Lower leg skin (tissue), 4 donors: Measurements from ENCODE around the gene LLGL1. TPM values are rescaled to one million over a fixed set of nuclear protein-coding genes. Genes with fewer than 3 reads are reported as not detected.

Source experiments
- DNase-seq, 2 donors: peaks; one replicate each; pipeline ENCODE4 v3.0.0-alpha.2; 2019; ENCODE audit warnings: low spot score in 2 of 2
- H3K4me3 ChIP-seq: fragments of 200-600 bp; sonication (generic); 2 replicates; pipeline ENCODE4 v1.5.1; 2017; ENCODE audit warnings: mild to moderate bottlenecking, low read depth; ENCODE audit not compliant: poor library complexity, severe bottlenecking
- CTCF ChIP-seq, 3 donors: fragments of 450-650 bp; IDR thresholded peaks; one replicate each; pipeline ENCODE4 v1.5.1; 2016; ENCODE audit warnings: antibody characterized with exemption in 3 of 3, mild to moderate bottlenecking in 3 of 3, moderate library complexity in 2 of 3
- POLR2A ChIP-seq, 2 donors: fragments of 450-650 bp; IDR thresholded peaks; one replicate each; pipeline ENCODE4 v1.6.1; 2016 to 2017; ENCODE audit warnings: antibody characterized with exemption in 2 of 2, mild to moderate bottlenecking in 1 of 2, moderate library complexity in 1 of 2
- WGBS, 2 donors: methylation state at CpG; one replicate each; pipeline ENCODE4 v1.1.5; 2018; 5-methylcytosine and 5-hydroxymethylcytosine counted together
- intact Hi-C: fragments of 100-400 bp; cut with DNase I; formaldehyde crosslinking; loops from one replicate; pipeline ENCODE4 v1.15.0; 2023; ENCODE audit warnings: low total_unique reads
- total RNA-seq, 4 donors: library from RNA; depleted of rRNA; stranded (reverse); fragments of >200 nt; gene quantifications; one replicate each; pipeline ENCODE4 v1.1.0, GENCODE V29; 2016

LLGL1 gene
- total RNA-seq, 4 donors from 2014 or later: 24.5 to 32.7 (median 29.3) TPM

- intact Hi-C loops: no loop called here
- no peak overlapping the region for H3K4me3 ChIP-seq
- TF ChIP-seq POLR2A (IDR thresholded peaks at IDR 0.05) (no peak), CTCF (IDR thresholded peaks at IDR 0.05) (no peak)
- DNase-seq: no peak
- WGBS, 2 donors: 91 to 92% methylated on average over 25 to 30 of the region's 50 CpGs
Observed at GRCh38 chr17:18263885-18264682, 38.6 kb downstream of the LLGL1 start.

DNA sequence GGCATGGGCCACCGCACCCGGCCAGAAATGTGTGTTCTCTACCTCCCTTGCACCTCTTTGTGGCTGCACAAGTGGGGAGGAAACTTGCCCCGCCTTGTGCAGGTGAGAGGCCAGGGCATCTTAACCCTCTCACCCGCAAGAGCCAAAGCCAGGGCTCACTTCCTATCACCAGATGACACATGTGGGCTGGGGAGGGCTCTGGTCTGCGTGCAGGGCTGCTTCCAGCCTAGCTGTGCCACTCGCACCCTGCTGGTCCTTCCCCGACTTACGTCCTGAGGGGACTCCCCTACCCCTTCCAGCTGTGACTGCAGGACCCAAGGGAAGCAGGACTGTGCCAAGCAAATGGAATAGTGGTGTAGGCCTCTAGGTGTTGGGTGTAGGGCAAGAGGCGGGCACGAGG, 41.9 kb downstream of the LLGL1 start:
- intact Hi-C loops: no loop called here
- no peak for DNase-seq
- TF ChIP-seq POLR2A (IDR thresholded peaks at IDR 0.05) (no peak), CTCF (IDR thresholded peaks at IDR 0.05) (no peak)
- no peak overlapping the region for H3K4me3 ChIP-seq
- 76 to 85% methylated on average over 10 of the region's 10 CpGs for WGBS, 2 donors

GRCh38 chr17:18267927-18268711, 42.7 kb downstream of the LLGL1 start:
- no peak for DNase-seq
- intact Hi-C loops: no loop called here
- 49 to 56% methylated on average over 13 to 14 of the region's 14 CpGs for WGBS, 2 donors
- TF ChIP-seq CTCF (IDR thresholded peaks at IDR 0.05) (no peak), POLR2A (IDR thresholded peaks at IDR 0.05) (no peak)
- H3K4me3 ChIP-seq: no peak overlapping the region

DNA sequence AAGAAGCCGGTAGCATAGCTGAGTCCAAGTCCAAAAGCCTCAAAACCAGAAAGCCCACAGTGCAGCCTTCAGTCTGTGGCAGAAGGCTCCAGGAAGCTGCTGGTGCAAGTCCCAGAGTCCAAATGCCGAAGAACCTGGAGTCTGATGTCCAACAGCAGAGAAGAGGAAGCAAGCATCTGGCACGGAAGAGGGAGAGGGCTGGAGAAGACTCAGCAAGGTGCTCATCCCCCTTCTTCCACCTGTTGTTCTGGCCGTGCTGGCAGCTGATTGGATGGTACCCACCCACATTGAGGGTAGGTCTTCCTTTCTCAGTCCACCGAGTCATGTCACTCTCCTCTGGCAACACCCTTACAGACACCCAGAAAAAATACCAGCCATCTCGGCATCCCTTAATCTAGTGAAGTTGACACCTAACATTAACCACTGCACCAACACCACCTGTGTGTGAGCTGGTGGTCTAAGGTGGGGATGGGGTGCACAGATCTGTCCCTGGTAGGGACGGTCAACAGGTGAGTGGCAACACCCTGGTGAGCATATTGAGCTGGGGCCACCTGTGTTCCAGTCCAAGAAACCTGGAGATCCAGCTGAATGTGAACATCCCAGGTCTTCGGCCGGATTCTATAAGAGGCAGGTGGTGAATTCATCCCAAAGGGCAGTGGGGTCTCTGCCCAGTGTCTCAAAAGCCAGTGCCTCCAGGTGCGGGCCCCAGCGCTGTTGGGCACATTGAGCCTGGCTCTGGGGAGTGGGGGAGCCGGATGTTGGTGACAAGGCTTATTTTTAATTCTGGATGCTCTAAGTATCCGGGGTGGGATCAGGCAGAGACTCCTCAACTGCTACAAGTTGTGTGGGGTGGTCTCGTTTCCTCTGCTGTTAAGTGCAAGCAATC, 44.9 kb downstream of the LLGL1 start:
- no peak overlapping the region for H3K4me3 ChIP-seq

More for the DNA sequence above, 44.9 kb downstream of the LLGL1 start:
- 87 to 88% methylated on average over 14 of the region's 14 CpGs for WGBS, 2 donors
- TF ChIP-seq CTCF (IDR thresholded peaks at IDR 0.05) (no peak), POLR2A (IDR thresholded peaks at IDR 0.05) (no peak)
- intact Hi-C loops: no loop called here
- DNase-seq: no peak
